COLO829 (cell line): ENCODE data around the gene C1QTNF3.
A peak's percentile ranks its signal among the peaks of the same experiment; 100 is the strongest.
"Not testable (repeated sequence)": the region's sequence is repeated elsewhere in the genome, so short reads cannot be mapped to it uniquely, and the experiment has no call there.

Experiments
- DNase-seq: peaks from one replicate; pipeline ENCODE4 v3.0.0; 2012; ENCODE audit warnings: low spot score

The C1QTNF3 gene

DNA sequence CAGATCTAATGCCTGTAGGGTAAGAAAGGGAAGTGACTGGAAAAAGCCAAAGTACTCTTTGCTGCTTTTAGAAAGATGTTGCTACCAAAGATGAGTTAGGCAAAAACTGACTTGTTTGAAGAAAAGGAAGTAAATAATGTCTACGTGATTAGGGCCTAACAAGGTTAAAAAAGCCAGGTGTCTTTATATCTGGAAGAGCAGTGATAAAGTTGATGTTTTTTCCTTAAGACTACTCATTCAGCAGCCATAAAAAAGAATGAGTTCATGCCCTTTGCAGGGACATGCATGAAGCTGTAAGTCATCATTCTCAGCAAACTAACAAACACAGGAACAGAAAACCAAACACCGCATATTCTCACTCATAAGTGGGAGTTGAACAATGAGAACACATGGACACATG is 21.7 kb downstream of the C1QTNF3 start:
- no peak for DNase-seq

DNA sequence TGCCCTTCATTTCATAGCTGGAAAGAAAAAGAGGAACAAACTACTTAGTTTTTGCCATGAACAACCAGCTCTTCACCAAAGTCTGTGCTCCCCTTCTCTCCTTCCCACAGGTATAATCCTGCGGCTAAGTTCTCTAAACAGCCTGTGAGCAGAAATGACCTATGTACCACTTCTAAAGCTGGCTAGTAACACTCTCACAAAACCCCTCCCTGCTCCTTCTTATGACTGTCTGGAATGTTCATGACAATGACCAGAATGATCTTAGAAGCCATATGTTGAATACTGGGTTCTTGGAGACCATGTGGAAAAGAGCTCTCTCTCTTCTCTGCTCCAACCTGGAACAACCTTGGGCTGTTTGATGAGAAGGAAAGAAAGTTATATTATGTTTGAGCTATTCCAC is 22.3 kb downstream of the C1QTNF3 start:
- no peak for DNase-seq

DNA sequence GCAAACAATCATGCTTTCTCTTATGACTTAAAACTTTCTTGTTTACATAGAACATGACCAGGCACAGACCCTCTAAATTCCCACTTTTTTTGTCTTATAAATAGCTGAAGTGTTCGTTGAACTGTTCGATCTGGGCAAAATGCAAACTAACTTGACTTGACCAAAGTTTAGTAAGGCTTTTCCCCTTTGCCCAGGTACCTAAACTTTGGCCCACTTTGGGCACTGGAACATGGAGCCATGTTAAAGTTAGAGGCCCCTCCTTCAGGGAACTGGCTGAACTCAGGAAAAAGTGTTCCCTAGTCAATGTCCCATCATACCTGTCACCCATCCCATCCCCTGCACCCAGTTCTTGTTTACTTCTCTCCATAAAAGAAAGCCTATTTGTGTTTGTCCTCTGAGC is 25.8 kb downstream of the C1QTNF3 start:
- no peak for DNase-seq

DNA sequence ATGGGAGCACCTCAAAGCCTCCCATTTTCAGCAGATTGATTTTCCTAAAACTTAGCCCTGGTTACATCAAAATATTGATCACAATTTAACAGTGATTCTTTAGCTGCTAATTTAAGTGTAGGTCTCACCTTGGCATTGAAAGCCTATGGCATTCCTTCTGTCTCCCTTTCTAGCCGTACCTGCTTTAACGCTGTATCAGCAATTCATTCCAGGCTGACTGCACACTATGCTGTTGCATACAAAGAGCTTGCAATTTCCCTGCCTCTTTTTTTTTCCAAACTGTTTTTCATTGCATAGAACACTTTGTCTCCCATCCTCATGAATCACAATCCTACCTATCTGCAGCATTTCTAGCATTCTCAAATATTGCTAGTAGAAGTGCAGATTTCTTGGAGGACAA is 26.3 kb downstream of the C1QTNF3 start:
- DNase-seq: no peak

DNA sequence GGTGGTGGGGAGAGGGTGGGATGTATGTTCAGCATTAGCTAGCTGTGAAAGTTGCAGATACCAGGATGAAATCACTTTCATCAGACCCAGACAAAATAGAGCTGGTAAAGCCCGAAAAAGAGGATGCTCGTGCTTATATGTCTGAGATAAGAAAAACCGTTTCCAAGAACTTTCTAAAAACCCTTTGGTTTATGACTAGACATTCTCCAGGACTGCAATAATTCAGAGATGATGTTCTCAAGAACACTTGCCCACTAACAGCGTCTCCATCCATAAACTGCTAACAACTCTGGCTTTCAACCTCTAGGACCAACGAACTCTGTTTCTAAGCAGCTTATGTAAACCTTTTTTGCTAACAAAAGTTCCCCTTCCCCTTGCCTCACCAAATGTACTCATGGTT is 26.8 kb downstream of the C1QTNF3 start:
- DNase-seq: no peak

DNA sequence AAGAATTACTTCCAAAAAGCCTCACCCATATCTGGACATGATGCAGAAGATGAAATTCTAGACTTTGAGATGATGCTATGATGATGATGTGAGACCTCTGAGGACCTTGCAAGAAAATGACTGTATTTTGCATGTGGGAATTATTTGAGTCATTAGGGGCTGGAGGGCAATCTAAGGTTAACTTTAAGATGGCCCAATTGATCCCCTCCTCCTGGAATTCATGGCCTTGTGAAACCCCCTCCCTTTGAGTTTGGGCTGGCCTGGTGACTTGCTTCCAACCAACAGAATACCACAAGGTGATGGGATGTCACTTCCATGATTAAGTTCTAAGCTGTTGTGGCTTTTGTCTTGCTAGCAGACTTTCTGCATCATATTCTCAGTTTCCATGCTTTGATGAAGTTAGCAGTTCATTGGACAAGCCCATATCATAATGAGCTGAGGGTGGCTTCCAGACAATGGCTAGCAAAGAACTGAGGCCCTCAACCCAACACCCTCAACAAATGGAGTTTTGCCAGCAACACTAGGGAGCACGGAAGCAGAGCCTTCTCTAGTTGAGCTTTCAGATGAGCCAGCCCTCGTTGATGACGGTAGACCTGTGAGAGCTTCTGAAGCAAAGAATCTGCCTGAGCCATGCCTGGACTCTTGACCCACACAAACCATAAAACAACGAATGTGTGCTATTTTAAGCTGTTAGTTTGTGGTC is 27.7 kb downstream of the C1QTNF3 start:
- no peak for DNase-seq

DNA sequence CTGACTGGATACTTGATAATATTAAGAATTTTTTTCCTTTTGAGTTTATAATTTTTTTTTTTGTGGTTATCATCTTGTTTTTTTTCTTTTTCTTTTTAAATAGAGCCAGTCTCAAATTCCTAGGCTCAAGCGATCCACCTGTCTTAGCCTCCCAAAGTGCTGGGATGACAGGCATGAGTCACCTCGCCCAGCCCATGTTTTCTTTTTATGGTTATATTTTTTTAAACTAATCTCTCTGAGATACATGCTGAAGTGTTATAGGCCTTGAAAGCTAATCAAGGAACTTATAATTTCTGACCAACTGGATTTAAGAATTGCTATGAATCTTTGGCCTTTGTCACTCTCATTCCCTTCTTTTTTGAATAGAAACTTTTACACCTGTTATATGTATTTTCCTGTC is 28.4 kb downstream of the C1QTNF3 start:
- no peak for DNase-seq

DNA sequence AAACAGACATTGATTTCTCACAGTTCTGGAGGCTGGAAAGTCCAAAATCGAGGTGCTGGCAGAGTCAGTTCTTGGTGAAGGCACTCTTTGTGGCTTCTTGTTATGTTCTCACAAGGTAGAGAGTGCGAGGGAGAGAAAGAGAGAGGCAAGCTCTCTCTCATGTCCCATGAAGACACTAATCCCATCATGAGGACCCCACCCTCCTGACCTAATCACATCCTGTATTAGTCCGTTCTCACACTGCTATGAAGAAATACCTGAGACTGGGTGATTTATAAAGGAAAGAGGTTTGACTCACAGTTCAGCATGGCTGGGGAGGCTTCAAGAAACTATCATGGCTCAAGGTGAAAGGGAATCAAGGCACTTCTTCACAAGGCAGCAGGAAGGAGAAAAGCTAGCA is 29.5 kb downstream of the C1QTNF3 start:
- DNase-seq: no peak

DNA sequence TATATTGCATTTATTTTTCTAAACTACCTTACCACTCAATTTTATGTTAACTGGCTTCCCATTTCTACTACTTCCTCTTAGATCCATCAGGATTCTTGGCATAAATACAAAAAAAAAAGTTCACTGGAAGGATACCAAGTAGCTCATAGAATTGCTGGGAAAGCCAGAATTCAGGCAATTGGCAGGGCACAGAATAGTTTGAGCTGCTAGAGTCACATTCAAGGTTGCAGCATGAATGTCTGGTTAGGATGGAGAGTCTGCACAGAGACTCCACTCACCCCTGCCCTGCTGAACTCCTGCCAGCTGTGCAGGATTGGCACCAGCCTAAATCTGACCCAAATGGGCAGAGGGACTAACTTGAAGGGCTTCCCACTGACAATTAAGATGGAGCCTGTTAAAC is 30.2 kb downstream of the C1QTNF3 start:
- no peak for DNase-seq

DNA sequence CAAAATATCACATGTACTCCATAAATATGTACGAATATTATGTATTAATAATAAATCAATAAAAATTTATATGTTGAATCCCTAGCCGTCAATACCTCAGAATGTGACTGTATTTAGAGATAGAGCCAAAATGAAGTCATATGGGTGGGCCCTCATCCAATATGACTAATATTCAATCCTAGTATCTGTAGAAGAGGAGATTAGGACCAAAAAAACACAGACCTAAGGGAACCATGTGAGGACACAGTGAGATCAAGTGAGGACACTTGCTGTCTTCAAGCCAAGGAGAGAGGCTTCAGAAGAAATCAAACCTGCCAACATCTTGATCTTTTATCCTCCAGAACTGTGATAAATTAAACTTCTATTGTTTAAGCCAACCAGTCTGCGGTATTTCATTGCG is 31.5 kb downstream of the C1QTNF3 start:
- no peak for DNase-seq

DNA sequence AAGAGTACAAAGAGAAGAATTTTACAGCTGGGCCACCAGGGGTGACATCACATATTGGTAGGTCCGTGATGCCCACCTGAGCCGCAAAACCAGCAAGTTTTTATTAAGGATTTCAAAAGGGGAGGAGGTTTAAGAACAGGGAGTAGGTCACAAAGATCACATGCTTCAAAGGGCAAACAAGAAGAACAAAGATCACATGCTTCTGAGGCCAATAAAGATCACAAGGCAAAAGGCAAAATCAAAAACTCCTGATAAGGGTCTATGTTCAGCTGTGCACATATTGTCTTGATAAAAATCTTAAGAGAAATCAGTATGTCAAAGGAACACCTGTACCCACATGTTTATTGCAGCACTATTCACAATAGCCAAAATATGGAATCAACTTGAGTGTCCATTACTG is 32.9 kb downstream of the C1QTNF3 start:
- not testable (repeated sequence) for DNase-seq

DNA sequence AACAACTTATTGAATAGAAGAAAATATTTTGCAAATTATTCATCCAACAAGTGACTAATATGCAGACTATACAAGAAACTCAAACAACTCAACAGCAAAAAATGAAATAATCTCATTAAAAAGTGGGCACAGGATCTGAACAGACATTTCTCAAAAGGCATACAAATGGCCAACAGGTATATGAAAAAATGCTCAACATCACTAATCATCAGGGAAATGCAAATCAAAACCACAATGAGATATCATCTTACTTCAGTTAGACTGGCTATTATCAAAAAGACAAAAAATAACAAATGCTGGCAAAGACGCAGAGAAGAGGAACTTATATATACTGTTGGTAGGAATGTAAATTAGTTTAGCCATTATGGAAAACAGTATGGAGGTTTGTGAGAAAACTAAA is 33.4 kb downstream of the C1QTNF3 start:
- DNase-seq: no peak

DNA sequence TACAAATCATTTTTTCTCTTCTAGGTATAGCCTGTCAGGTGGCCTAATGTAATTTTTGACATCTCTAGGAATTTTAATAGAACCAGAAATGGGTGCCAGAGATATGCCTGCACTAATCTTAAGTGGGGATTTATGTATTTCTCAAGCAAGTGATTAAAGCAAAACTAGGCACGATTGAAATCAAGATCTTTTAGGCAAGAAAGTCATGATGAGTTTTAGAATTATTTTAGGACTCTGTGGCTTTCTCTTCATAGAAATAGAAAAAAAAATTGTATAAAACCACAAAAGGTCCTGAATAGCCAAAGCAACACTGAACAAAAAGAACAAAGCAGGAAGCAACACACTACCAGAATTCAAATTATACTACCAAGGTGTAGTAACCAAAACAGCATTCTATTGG is 34.2 kb downstream of the C1QTNF3 start:
- no peak for DNase-seq

DNA sequence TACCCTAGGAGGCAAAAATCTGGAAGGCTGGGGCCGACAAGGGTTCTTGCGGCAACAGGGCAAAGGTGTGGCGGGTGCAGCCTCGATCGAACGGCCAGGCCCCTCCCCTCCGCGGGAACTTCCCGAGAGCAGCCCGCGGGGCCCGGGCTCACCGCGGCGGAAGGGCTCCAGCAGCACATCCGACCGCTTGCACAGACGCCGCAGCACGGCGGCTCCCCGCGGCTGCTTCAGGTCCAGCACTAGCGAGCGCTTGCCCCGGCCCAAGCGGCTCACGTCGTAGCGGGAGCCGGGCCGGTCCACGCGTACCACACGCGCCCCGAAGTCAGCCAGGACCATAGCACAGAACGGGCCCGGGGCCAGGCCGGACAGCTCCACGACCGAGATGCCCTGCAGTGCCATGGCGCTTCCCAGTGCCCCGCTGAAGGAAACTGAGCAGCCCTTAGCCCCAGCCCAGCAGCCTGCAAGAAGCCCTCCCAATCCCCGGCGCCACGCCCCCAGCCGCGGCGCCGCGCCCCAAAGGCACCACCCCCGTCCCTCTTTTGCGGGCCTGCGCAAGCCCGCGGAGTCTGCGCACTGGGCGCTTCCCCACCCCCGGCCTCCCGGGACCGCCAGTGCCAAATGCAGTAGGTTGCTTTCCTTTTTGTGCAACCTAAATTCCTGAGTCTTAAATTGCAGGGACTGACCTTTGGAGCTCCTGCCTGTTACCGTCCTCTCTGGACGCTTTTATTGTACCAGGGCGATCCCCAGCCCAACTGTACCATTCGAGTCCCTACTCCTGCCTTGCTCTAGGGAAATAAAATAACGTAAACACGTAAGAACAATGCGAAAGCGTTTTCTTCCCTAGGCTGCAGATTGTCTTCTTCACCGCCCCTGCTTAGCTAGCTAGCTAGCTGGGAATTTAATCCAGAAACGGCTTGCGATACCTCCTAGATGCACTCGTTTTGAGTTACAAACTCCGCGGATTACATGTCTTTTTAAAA is 35.1 kb downstream of the C1QTNF3 start, which contains the start of gene AMACR:
TSS of gene AMACR (minus strand) at position 430 of the 980 bp plus-strand sequence. CDS start at position 399, 31 bp downstream.
- peak; percentile 90 for DNase-seq

DNA sequence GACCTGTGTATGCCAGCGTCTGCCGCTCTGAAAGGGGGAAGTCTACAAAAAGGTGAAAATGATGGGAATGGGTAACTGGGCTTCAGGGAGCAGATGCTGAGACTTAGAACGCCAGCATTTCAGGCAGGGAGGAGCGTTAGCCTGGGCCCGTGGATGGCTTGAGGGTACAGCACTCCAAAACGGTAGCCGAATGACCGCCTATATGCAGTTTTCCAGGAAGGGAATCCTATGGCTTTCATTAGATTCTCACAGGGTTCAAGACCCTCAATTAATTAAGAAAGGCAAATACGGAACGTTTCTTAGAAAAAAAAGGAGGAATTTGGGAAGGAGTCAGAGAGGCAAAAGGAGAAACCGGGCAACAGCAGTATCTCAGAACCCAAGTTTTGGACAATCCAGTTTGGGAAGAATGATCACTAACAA is 35.8 kb downstream of the C1QTNF3 start:
- no peak for DNase-seq

DNA sequence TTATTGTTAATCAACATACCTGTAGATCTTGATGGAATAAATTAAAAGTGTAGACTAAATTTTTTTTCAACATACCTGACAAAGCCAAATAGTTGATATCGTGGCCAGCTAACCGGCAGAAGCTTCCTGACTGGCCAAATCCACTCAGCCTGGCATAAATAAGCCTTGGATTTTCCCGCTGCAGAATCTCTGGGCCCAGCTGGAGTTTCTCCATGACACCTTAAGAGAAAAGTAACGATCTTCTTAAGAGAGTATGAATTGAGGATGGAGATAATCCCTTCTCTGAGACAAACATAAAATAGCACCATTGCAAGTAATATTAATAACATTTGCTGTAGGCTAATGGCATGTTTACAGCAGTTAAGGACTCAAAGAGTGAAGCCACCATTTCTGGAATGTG is 37.3 kb downstream of the C1QTNF3 start:
- DNase-seq: no peak

DNA sequence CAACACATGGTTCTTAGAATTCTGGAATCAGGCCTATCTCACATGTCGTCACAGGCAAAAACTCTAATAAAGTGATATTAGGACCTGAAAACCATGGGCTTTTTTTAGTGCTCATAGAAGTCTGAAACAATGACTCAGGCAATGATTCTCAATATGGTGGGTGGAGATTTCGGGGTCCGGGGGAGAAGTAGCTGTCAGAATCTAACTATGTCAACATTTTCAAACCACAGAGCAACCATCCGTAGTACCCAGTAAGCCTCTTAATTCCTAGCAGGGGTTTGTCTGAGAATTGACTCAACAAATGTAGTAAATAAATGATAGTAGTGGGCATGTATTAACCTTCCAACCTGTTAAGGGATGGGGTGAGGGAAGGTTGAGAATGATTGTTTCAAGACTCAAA is 37.8 kb downstream of the C1QTNF3 start:
- DNase-seq: no peak

DNA sequence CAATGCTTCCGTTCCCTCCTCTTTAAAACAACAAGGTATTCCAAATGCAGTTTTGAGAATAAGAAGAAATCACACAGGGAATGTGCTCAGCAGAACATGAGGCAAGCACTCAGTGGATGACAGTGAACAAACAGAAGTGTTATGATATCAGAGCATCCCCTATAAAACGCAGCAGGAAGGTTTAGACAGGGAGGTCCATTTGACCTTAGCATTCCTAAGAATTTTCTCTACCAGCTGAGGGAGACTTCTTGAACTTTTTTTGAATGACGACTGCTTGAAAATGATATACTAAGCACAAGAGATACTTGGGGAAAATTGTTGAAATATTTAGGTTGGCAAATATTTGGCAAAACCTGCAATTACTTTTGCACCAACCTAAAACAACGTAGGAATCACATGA is 39.1 kb downstream of the C1QTNF3 start:
- DNase-seq: no peak

DNA sequence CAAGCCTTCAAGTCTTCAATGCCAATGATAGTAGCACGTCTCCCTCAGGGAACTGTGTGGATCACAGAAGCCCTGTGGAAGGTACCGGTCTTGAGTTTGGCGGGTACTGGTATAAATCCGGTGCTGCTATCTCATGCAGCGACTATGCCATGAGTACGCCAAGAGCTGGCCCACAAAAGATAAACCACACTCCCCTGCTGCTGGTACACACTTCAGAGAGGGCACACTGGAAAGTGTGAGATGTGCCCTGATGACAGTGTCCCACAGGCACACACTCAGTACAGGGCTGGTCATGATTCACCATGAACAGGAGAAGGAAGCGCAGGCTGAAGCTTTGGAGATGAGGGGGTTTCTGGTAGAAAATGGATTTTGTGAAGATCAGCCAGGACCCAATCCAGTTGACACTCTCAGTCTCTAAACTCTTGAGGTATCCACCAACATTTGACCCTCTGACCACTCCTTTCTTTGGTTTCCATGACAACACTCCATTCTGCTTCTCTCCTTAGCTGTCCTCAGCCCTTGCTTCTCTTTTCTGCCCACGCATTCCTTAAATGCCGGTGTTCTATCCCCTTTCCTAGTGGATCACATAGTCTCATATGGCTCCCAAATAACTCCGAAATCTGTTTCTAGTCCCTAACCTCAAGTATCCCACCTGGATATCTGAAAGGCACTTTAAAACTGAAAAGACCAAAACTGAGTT is 40.2 kb downstream of the C1QTNF3 start:
- DNase-seq: no peak

DNA sequence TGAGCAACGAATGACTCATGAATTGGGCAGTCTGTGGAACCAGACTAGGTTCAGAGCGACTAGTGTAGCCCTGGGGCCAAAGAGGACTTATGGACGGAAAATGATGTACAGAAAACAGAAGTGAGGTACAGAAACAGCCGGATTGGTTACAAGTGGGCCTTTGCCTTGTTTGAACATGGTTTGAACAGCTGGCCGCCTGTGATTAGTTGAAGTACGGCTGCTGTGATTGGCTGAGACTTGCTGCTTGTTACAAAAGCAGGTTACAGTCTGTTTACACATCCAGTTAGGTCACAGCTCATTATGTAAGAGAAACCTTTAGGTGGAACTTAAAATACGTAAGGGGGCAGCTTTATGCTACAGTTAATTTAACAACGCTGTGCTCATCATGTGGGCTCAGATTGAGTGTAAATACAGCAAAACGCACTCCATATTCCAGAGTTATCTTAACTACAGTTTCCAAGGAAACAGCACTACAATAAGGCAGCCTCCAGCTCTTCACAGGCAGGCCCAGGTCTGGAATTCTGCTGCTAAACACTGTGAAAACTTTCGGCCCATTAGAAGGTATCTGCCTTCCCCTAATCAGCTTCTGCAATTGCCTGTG is 41.7 kb downstream of the C1QTNF3 start:
- no peak for DNase-seq

DNA sequence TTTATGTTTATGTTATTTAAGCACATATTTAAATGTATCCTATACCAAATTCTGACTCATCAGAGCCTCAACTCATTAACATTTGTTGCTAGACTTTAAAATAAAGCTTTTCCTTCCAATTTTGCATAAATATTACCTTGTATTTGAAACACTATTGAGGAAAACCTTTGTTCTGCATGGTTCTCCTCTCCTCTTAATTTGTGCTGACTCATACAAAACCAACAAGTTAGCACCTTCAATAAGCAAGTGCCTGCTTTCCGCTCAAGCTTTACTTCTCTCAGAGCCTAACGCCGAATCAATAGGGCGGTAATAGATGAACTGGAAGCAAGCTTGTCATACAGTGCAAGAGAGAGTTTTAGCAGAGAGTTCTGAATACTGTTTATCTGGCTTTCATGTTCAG is 43.0 kb downstream of the C1QTNF3 start:
- no peak for DNase-seq

DNA sequence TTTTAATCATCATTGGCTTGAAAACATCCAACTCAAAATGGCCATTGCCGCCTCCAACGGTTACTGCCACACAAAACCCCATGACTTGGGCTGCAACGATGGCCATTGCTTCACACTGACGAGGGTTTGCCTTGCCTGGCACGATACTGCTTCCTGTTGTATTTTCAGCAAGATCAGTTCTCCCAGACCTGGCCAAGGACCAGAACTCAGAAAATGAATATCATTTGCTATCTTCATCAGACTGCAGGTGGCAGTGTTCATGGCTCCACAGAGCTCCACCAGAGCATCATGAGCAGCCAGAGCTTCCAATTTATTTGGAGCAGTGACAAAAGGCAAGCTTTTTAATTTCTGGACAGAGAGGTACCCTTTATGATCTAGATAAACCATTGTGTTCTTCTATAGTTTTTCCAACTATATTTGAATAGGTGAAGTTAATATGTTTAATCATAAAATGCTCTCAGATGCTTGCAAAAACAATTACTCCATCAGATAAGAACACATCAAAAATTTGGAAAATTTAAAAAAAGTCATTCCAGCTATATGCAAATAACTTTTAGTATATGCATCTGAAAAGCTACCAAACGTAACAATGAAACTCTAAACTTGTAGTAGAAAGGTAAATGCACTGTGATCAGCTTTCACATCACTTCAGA is 45.6 kb downstream of the C1QTNF3 start:
- DNase-seq: peak; percentile 51
